Endothelial cell of umbilical vein (primary cell): Measurements from ENCODE around the gene SAAL1.
"Not testable (repeated sequence)": the region's sequence is repeated elsewhere in the genome, so short reads cannot be mapped to it uniquely, and the experiment has no call there.

Source experiments
- CTCF ChIP-seq, 2 donors: IDR thresholded peaks; 1 replicate in 1 of 2; 2 replicates in 1 of 2; pipeline ENCODE4 v1.5.1; 2011; ENCODE audit warnings: low read length in 2 of 2, mild to moderate bottlenecking in 2 of 2, moderate library complexity in 2 of 2, control low read depth in 1 of 2, inconsistent platforms in 1 of 2, low read depth in 1 of 2; ENCODE audit not compliant: insufficient read depth in 1 of 2; ENCODE audit errors: extremely low read depth in 1 of 2
- EZH2 ChIP-seq: IDR thresholded peaks from 2 replicates; pipeline ENCODE4 v1.6.1; 2012; ENCODE audit warnings: borderline replicate concordance, low read depth, mild to moderate bottlenecking, moderate library complexity, low read length, inconsistent platforms; ENCODE audit not compliant: severe bottlenecking
- POLR2AphosphoS5 ChIP-seq: IDR thresholded peaks from 2 replicates; pipeline ENCODE4 v1.6.1; 2012; ENCODE audit warnings: low read depth, mild to moderate bottlenecking, control low read depth, low read length, moderate library complexity; ENCODE audit not compliant: insufficient read depth

- TF ChIP-seq EZH2; CTCF (IDR thresholded peaks at IDR 0.05; ENCODE audit: extremely low read depth in 1 of 2, insufficient read depth in 1 of 2, low read depth in 1 of 2, low read length in 2 of 2); POLR2AphosphoS5: not testable (repeated sequence)
These were observed 25.2 kb upstream of the SAAL1 start for GRCh38 chr11:18131115-18131514.
